GM15510 (cell line): ENCODE data around the gene MAML2.
A peak's percentile ranks its signal among the peaks of the same experiment; 100 is the strongest.

Experiments
- POLR2A ChIP-seq: IDR thresholded peaks from 3 replicates; pipeline ENCODE4 v1.6.1; 2011; ENCODE audit warnings: borderline replicate concordance; ENCODE audit not compliant: insufficient read length; ENCODE audit errors: extremely low read depth

Gene MAML2

GRCh38 chr11:96342961-96343711 lies at the start of gene MAML2:
TSS of gene MAML2 (minus strand) at chr11:96343195. CDS start at chr11:96341895, 1,300 bp downstream.
- TF ChIP-seq POLR2A, result no peak

- no peak for TF ChIP-seq POLR2A
Measured at GRCh38 chr11:96391698-96392307, 48.8 kb upstream of the MAML2 start.

DNA sequence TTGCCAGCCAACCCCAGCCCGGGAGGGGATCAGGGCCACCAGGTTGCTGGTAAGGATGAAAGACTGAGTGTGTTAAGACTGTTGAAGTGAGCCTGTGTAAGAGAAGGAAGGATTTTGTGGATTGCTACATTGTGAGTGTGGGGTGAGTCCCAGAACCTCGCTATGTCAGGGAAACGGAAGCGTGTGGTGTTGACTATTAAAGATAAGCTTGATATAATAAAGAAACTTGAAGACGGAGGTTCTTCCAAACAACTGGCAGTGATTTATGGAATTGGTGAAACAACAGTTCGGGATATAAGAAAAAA lies 47.4 kb upstream of the MAML2 start:
- TF ChIP-seq POLR2A, result no peak

- TF ChIP-seq POLR2A, result peak; percentile 75
Measured at GRCh38 chr11:96389720-96390487, 46.9 kb upstream of the MAML2 start, which contains the start of the genes CCDC82 and JRKL. TSS of gene CCDC82 (minus strand) at chr11:96389912. CDS start at chr11:96384747, 5,165 bp downstream. TSS of gene JRKL (plus strand) at chr11:96390013. CDS start at chr11:96390650, 637 bp downstream.

DNA sequence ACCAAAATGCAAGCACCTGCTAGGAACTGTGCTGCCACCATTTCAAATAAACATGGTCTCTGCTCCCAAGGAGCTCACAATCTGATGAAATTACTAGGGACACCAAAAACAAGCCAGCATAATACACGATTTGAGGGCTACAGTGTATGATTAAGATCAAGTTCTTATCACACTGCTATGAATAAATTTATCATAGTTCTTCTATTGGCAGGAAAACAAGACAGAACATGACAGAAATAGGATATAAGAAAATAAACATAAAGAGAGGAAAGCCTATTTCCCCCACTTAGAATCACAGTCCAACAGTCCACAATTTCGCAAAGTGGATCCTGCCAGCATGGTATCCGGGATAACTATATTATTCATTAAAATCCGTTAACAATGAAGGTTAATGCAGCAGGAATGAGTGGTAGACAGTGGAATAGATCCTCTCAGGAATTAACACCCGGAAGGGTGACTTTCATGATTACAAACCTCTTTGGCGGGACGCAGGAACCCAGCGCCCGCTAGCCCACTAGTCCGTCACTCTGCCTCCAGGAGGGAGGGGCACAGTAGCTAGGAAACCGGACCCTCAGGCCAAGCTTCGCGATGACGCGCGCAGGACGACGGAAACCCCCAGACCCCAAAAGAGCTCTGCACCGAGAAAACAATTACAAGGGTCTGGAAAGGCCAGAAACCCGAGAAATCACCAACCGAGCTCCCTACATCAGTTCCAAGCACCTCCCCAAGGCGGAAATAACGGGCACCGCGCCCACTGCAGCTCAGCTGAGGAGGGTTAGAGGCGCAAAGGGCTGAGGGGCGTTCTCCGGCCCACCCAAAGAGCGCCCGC lies 46.1 kb upstream of the MAML2 start:
- no peak for TF ChIP-seq POLR2A

DNA sequence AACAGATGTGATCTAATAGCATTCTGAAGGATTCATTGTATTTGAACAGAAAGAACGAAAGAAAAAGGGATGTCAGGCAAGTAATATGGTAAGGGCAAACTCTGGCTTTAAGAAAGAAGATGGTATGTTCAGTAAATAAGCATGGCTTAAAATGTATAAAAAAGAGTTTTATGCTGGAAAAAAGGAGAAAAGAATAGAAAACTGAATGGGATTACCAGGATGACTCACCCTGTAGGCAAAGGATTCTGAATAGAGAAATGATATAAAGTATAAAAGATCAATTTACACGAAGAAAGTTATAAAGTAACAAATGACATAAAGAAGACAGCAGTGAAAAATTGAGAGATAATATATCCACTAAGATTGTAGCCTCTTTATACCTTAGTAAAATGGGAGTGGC lies 42.2 kb upstream of the MAML2 start:
- TF ChIP-seq POLR2A, result no peak

- TF ChIP-seq POLR2A, result no peak
Measured at GRCh38 chr11:96384156-96384555, 41.2 kb upstream of the MAML2 start.

DNA sequence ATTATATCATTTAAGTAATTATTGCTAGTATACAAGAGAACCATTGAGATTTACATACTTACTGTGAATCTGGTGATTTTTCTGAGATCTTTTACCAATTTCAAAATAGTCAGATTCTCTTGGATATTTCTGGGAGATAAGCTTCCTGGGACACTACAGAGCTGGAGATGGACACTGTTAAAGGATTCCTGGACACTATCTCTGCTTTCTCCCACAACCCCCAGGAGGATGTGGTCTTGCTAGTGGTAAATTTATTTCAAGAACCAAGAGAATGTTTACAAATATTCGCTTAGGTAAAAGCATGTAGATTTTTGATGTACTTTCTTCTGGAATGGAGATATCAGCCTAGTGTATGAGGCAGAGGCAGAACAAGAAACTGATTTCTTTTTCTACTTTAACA lies 33.8 kb upstream of the MAML2 start:
- TF ChIP-seq POLR2A, result no peak

DNA sequence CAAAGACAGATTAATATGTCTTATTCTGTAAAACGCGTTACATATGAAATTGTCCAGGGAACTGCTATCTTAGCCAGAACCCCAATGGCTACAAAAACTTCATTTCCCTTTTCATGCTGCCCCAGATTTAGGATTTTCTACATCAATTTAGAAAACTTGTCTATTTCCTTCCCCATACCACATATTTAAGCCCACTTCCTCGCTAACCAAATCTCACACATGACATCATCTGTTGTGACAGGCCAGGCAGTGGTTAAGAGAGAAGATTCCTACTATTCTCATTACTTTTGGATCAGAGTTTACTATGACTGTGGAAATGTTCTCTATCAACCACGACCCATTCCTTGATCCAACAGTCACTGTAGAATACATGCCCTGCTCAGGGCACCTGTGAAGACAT lies 30.8 kb upstream of the MAML2 start:
- TF ChIP-seq POLR2A, result no peak

GRCh38 chr11:96367342-96367741 lies 24.3 kb upstream of the MAML2 start:
- no peak for TF ChIP-seq POLR2A

DNA sequence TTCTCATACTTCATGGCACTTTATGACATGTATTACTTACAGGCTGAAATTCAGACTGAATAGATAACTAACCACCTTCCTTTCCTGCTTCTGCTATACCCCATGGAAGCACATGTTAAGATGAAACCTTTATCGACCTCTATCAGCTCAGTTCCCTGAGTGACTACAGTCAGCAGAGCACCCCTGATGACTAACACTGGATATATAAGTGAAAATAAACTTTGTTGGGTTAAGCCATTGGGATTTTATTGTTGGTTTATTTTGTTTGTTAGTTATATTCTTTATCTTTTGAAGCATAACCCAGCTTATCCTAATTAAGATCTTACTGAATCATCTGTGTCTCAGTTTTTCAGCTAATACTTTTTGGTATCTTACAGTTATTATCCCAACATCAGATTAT lies 23.0 kb upstream of the MAML2 start:
- no peak for TF ChIP-seq POLR2A

DNA sequence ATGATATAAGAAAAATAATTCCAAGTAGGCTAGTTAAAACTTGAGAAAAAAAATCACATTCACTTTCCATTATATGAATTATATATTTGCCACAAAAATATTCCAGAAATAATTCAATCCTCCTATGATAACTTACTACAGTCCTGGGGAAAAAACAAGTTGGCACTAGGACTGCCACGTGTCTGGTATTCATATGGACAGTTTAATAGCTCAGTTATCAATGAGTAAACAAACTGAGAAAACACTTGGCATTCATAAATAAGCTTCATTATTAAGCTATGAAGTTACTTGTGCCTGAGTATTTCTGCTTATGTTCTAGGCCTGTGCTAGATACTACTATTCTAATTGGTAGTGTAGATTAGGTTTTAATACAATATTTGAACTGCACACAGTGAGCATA lies 22.5 kb upstream of the MAML2 start:
- TF ChIP-seq POLR2A, result no peak

DNA sequence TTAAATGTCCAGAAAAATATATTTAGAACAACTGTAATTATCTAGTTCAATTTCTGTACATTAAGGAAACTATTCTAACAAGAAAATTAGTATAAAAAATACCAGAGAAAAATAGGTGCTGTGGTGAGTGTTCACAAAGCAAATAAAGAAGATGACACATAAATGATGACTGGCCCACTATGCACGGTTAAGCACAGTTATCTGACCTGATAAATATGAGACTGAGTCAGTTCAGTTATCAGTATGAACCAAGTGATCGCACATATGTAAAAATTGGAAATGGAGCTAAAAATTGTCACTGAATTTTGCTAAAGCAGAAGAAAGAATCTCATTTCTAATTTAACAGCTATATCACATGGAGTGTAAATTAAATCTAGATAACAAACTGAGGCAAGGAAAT lies 18.8 kb upstream of the MAML2 start:
- TF ChIP-seq POLR2A, result no peak

- TF ChIP-seq POLR2A, result no peak
Measured at GRCh38 chr11:96358321-96358720, 15.3 kb upstream of the MAML2 start.

DNA sequence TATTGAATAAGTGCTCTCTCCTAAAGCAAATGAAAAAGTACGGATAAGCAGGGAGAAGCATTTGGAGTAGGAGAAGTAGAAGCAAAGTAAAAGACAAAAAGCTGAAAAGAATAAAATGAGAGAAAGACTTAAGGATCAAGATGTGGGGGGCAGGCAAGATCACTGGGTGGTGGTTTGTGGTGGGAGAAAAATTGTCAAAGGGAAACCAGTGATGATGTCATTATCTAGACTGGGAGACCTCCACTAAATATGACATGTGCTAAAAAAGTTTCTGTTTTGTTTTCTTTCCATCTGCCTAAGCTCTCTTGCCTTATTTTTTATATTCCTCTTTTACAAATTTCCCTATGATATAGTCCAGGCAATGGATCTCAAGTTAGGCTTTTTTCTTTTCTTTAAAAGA lies 14.8 kb upstream of the MAML2 start:
- no peak for TF ChIP-seq POLR2A
